Measurements from ENCODE around the gene CD3E.

Gene CD3E

DNA sequence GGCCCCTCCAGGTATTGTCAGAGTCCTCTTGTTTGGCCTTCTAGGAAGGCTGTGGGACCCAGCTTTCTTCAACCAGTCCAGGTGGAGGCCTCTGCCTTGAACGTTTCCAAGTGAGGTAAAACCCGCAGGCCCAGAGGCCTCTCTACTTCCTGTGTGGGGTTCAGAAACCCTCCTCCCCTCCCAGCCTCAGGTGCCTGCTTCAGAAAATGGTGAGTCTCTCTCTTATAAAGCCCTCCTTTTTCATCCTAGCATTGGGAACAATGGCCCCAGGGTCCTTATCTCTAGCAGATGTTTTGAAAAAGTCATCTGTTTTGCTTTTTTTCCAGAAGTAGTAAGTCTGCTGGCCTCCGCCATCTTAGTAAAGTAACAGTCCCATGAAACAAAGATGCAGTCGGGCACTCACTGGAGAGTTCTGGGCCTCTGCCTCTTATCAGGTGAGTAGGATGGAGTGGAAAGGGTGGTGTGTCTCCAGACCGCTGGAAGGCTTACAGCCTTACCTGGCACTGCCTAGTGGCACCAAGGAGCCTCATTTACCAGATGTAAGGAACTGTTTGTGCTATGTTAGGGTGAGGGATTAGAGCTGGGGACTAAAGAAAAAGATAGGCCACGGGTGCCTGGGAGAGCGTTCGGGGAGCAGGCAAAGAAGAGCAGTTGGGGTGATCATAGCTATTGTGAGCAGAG lies at the start of gene CD3E:
Gene CD3E, plus strand, starts transcription at position 163 of the 681 bp plus-strand sequence. Its CDS starts 223 bp downstream, at position 386.
- no peak for DNase-seq

DNA sequence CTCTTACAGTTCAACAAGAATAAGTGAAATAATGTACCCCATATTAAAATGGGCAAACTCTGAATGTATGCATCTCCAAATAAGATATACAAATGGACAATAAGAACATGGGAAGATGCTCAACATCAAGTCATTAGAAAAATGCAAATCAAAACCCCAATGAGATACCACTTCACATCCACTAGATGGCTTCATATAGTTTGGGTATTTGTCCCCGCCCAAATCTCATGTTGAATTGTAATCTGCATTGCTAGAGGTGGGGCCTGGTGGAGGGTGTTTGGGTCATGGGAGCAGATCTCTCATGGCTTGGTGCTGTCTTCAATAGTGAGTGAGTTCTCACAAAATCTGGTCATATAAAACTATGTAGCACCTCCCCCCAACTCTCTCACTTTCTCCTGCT lies 46.1 kb upstream of the CD3E start:
- DNase-seq, result no peak

GRCh38 chr11:118259138-118259537 lies 45.4 kb upstream of the CD3E start:
- no peak for DNase-seq

DNA sequence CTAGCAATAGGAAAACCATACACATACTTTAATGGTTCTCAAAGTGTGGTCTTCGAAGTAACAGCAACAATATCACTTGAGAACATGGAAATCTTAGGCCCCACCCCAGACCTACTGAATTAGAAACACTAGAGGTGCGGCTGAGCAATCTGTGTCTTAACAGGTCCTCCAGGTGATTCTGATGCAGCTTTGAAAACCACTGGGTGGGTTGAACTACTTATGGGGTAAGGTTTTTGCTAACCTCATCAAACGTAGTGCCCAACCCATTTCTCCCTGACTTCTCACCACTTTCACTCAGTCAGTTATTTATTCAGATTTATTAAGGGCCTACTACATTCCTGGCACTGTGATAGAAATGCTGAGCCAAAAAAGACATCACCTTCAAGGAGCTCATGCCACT lies 44.2 kb upstream of the CD3E start:
- DNase-seq, result no peak

DNA sequence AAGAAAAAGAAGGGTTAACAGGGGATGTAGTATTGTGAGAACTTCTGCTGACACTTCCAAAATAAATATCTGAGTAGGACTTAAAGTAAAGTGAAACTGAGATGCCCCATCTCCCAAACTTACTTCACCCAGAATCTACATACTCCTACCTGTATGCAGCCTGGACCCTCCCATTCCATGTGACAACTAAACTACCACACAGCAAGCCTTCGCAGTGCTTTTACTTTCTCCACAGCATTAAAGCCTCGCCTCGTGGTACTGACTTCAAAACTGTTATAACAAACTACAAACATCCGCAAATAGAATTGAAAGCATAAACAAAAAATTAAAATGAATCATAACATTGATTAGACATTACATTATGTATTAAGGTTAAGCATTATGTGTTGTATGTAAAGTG lies 41.4 kb upstream of the CD3E start:
- DNase-seq, result no peak

DNA sequence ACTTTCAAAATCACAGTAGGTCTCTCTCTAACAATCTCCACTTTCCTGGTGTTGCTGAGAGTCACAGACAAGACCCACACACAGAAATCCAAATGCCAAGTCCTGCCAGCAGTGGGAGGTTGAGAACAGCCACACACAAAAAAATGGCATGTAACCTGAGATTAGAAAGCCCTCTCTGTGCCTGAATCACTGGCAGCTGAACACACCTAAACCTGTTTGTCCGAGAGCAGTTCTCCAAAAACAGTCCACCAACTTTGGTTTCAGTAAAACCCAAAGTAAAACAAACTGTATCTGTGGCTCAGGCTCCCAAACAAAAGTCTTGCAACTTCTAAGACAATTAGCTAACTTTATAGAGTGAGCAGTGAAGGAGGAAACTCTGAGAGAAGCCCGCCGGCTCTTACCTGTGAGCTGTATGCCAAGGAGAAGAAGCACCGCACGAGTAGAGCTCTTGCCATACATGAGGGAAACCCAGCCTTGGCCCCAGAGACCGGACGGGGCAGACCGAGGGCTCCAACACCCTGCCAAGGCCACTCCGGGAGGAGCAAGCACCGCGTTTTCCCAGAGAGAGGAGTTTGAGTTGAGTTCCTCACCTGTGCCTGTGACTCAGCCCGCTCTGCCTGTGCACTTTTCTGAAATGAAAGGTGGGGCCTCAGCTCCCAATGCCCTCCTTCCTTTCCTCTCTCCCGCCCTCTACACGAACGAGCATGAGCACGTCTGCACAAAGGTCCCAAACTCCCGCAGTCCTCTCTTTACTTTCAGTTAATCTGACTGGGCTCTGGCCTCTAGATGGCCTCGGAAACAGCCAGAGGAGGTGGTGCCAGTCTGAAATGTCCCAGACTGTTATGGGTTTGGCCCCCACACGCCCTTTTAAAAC lies 40.6 kb upstream of the CD3E start, which contains the start of gene MPZL2:
Gene MPZL2, minus strand, starts transcription at position 603 of the 874 bp plus-strand sequence. Its CDS starts 144 bp downstream, at position 459.
- no peak for DNase-seq

- no peak for DNase-seq
These were observed 39.7 kb upstream of the CD3E start for GRCh38 chr11:118264569-118265465.

DNA sequence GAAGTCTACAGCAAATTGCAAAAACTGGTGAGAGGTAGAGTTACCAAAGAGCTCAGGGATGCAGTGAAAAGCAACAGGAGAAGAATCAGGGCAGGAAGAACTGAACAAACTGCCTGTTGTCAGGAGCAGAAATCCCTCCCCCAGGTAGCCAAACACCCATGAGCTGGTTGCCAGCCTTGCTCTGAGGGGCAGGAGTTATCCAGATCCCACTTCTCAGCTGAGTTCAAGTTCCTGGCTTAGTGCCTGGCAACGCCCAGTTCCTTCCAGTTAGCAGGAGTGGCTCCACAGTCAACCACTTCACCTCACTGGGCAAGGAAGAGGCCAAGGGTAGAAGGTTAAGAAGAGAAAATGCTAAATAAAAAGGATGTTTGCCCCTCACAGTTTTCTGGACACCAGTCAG lies 38.6 kb upstream of the CD3E start:
- DNase-seq, result no peak

DNA sequence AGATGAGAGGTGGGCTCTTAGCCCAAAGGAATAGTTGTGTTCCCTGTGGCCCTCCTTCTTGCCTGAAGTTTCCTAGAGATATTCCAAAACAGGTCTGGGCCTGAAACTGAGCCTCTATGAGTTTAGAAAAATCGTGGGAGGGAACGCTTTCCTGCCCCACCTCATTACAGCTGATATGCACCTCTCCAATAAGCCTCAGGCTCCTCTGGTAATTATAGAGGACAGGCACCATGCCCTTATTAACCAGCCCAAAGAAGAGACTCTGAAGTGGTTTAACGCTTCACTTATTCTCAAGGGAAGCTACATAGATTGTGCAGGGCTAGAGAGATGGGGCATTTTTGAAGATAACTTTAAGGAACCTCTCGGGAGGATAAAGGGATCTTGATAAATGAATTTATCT lies 37.0 kb upstream of the CD3E start:
- DNase-seq, result no peak

DNA sequence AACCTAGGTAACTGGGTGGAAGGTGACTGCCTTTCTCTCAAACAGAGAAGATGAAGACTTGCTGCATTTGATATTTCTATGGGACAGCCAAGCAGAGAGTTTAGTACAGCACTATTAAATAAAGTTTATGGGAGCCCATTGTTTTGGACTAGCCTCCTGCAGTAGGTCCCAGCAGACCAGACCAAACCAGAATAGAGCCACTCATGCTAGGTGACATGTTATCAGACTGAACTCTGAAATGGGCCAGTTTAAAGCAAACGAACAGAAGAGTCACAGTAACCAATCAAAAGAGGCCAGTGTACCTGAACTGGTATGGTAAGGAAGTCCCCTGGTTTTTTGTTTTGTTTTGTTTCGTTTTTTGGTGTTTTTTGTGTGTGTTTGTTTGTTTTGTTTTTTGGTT lies 32.5 kb upstream of the CD3E start:
- no peak for DNase-seq

DNA sequence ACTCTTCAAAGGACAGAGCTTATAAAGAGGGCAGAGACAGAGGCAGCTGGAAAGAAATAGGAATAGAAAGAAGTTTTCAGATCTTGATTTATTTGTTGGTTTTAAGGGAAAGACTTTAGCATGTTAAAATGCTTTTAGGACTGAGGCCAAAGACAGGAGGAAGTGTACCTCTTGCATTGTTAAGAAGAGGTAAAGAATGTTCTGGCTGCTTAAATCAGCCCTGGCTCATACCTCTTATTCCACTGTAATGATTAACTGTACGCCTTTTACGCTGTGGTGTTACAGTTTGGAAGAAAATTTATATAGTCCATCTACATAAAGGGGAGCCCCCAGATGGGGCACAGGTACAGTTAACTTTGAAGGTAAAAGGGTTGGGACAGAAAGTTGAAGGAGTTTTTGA lies 30.3 kb upstream of the CD3E start:
- no peak for DNase-seq

DNA sequence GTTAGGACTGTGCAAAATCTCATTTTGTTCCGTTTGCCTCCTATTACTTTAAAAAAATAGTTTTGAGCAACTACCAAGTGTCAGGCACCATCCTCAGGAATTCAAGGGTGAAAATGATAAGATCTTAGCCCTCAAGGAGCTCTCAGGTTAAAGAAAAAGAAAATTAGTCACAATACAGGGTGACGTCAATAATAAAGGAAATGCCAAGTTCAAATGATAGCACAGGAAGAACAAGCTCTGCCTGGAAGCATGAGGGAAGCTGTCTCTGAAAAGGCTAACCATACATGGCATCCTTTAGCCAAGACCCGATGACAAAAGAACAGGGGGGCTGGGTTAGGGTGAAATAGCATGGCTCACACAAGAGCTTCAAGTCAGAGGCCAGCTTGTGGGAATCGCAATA lies 29.4 kb upstream of the CD3E start:
- no peak for DNase-seq

DNA sequence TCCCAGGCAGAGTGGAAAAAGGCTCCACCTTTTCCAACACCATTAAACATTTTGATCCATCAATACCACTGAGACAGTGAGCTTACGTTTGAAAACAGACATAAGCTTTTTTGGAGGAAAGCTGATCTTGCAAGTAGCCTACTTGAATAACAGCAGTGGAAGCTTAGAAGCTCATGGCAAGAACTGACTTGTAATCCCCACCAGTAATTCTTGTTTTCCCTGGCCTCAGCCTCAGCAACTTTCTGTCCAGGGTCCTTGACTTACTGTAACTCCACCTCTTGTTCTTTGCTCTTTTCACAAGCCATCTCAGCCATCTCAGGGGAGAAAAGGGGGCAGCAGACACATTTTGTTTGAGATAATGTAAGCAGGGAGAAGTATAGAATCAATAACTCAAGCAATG lies 28.1 kb upstream of the CD3E start:
- DNase-seq, result no peak

DNA sequence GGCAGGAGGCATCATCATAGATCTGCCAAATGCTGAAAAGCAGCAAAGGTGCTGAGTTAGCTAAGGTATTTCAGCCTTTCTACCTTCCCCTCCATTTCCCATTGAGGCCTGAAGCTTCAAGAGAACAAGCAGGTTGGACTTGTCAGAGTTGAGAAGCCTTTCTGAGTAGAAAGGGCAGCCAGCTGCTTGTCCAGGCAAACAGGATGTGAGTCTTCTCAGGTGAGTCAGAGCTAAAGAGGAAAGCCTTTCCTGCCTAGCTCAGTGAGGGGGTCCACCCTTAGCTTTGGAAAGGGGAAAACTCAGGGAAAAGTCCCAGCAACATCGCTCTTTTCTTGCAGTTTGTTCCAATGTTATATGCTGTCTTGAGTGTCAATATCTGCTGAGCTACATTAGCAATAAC lies 27.2 kb upstream of the CD3E start:
- no peak for DNase-seq

- no peak for DNase-seq
These were observed 23.2 kb upstream of the CD3E start for GRCh38 chr11:118281284-118281683.

GRCh38 chr11:118282606-118283005 lies 21.9 kb upstream of the CD3E start:
- no peak for DNase-seq

DNA sequence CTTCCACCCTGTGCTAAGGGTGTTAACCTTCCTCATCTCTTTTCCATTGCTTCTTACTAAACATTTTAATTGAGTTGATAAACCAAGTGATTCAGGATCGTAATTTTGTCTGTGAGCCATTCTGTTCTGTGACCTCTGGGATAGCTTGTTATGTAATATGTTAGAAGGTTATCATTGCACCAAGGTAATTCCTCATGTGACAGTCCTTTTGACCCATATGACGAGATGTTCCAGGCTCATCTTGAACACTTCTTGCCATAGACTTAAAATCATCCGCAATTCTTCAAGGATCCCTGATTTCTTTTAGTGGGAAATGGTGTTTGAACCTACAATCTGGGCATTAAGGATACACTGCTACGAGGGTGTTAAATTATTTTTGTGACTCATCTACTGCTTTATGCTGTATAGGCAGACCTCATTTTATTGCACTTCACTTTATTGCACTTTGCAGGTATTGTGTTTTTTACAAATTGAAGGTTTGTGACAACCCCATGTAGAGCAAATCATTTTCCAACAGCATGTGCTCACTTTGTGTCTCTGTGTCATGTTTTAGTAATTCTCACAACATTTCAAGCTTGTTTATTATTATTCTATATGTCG lies 21.4 kb upstream of the CD3E start:
- no peak for DNase-seq

GRCh38 chr11:118283756-118284350 lies 20.7 kb upstream of the CD3E start:
- DNase-seq, result no peak

GRCh38 chr11:118286545-118286944 lies 18.0 kb upstream of the CD3E start:
- no peak for DNase-seq

DNA sequence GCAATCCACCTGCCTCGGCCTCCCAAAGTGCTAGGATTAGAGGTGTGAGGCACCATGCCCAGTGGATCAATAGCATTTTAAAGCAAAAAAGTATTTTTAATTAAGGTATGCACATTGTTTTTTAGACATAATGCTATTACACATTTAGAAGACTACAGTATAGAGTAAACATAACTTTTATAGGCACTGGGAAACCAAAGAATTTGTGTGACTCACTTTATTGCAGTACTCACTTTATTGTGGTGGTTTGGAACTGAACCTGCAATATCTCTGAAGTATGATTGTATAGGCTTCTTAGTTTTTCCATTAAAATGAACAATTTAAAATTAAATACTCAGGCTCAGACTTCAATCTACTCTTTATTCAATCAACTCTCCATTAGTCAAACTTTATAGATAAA lies 17.5 kb upstream of the CD3E start:
- no peak for DNase-seq

GRCh38 chr11:118289401-118289800 lies 15.1 kb upstream of the CD3E start:
- DNase-seq, result no peak

DNA sequence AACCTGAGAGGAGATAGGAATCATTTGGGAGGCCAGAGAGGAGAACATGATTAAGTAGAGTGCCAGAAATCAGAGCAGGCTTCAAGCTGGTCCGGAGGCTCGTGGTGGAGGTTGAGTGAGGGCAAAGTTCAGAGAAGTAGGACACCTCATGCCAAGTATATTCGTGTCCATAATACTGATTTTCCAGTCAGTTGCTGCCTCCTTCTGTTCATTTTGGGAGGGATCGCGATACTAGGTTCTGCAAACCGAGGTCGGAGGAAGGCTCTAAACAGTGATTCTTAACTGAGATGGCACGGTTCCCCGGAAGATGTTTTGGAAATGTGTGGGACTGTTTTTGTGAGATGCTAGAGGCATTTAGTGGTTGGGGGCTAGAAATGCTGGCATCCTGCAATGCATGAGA lies 13.6 kb upstream of the CD3E start:
- DNase-seq, result no peak
